T-helper 1 cell treated with Interleukin-12 subunit alpha and Interleukin-12 subunit beta and Interleukin-4 antibody, amounts not matched to agents 30 μg/mL and 1 μg/mL, for 36 hours (primary cell): Measurements from ENCODE around the gene PXK.
A peak's percentile ranks its signal among the peaks of the same experiment; 100 is the strongest.
"Not testable (repeated sequence)": the region's sequence is repeated elsewhere in the genome, so short reads cannot be mapped to it uniquely, and the experiment has no call there.

ENCODE experiments used
- H3K27ac Mint-ChIP-seq: one replicate; pipeline ENCODE4 v1.8.0; 2021; ENCODE audit warnings: mild to moderate bottlenecking, mixed read lengths
- H3K27me3 Mint-ChIP-seq: one replicate; pipeline ENCODE4 v1.8.0; 2021; ENCODE audit warnings: low read depth, mixed read lengths
- H3K36me3 Mint-ChIP-seq: one replicate; pipeline ENCODE4 v1.8.0; 2021; ENCODE audit warnings: low read depth, mixed read lengths
- H3K4me1 Mint-ChIP-seq: one replicate; pipeline ENCODE4 v1.8.0; 2021; ENCODE audit warnings: low read depth, mixed read lengths
- H3K4me3 Mint-ChIP-seq: one replicate; pipeline ENCODE4 v1.8.0; 2021; ENCODE audit warnings: mild to moderate bottlenecking, moderate library complexity, mixed read lengths
- H3K9me3 Mint-ChIP-seq: one replicate; pipeline ENCODE4 v1.8.0; 2021; ENCODE audit warnings: mixed read lengths

The PXK gene

GRCh38 chr3:58421004-58421403 lies 88.3 kb downstream of the PXK start:
- no peak overlapping the region for H3K27ac Mint-ChIP-seq
- H3K27me3 Mint-ChIP-seq = no peaks in the 10 kb centered on the region
- no peaks in the 10 kb centered on the region for H3K4me1 Mint-ChIP-seq
- H3K9me3 Mint-ChIP-seq = no peaks in the 10 kb centered on the region
- H3K4me3 Mint-ChIP-seq = no peak overlapping the region
- H3K36me3 Mint-ChIP-seq = peaks cover 35% of the 10 kb centered on the region

- no peak overlapping the region for H3K4me3 Mint-ChIP-seq
- H3K36me3 Mint-ChIP-seq = peaks cover 43% of the 10 kb centered on the region
- H3K27ac Mint-ChIP-seq = no peak overlapping the region
- no peaks in the 10 kb centered on the region for H3K4me1 Mint-ChIP-seq
- no peaks in the 10 kb centered on the region for H3K27me3 Mint-ChIP-seq
- no peaks in the 10 kb centered on the region for H3K9me3 Mint-ChIP-seq
Observed at GRCh38 chr3:58422756-58423325, 90.1 kb downstream of the PXK start.

- no peaks in the 10 kb centered on the region for H3K9me3 Mint-ChIP-seq
- no peak overlapping the region for H3K27ac Mint-ChIP-seq
- peaks cover 2% of the 10 kb centered on the region for H3K4me1 Mint-ChIP-seq
- no peaks in the 10 kb centered on the region for H3K27me3 Mint-ChIP-seq
- peaks cover 59% of the 10 kb centered on the region for H3K36me3 Mint-ChIP-seq
- no peak overlapping the region for H3K4me3 Mint-ChIP-seq
Observed at GRCh38 chr3:58424613-58425012, 91.9 kb downstream of the PXK start.

GRCh38 chr3:58425782-58426181 lies 93.1 kb downstream of the PXK start:
- Mint-ChIP-seq H3K4me3 (no peak overlapping the region), H3K4me1 (peaks cover 2% of the 10 kb centered on the region), H3K36me3 (peaks cover 56% of the 10 kb centered on the region), H3K27me3 (no peaks in the 10 kb centered on the region), H3K27ac (no peak overlapping the region), H3K9me3 (no peaks in the 10 kb centered on the region)

GRCh38 chr3:58427661-58428361 lies 95.1 kb downstream of the PXK start:
- no peaks in the 10 kb centered on the region for H3K9me3 Mint-ChIP-seq
- H3K27me3 Mint-ChIP-seq = no peaks in the 10 kb centered on the region
- H3K36me3 Mint-ChIP-seq = peaks cover 57% of the 10 kb centered on the region
- H3K4me1 Mint-ChIP-seq = peaks cover 9% of the 10 kb centered on the region
- H3K4me3 Mint-ChIP-seq = no peak overlapping the region
- no peak overlapping the region for H3K27ac Mint-ChIP-seq

- H3K9me3 Mint-ChIP-seq = no peaks in the 10 kb centered on the region
- H3K4me1 Mint-ChIP-seq = peaks cover 19% of the 10 kb centered on the region
- H3K27me3 Mint-ChIP-seq = no peaks in the 10 kb centered on the region
- H3K4me3 Mint-ChIP-seq = no peak overlapping the region
- peaks cover 52% of the 10 kb centered on the region for H3K36me3 Mint-ChIP-seq
- no peak overlapping the region for H3K27ac Mint-ChIP-seq
Observed at GRCh38 chr3:58429657-58430056, 97.0 kb downstream of the PXK start.

- Mint-ChIP-seq H3K4me1 (peaks cover 19% of the 10 kb centered on the region), H3K36me3 (peaks cover 35% of the 10 kb centered on the region), H3K9me3 (no peaks in the 10 kb centered on the region), H3K27ac (peak overlapping the region; percentile 93), H3K27me3 (peaks cover 11% of the 10 kb centered on the region), H3K4me3 (peak overlapping the region; percentile 92)
Observed at GRCh38 chr3:58432905-58433304, 100.2 kb downstream of the PXK start.

GRCh38 chr3:58433400-58434167 lies 100.9 kb downstream of the PXK start, which contains the start of gene PDHB:
Gene PDHB, minus strand, starts transcription at chr3:58433832. Its CDS starts 23 bp downstream, at chr3:58433809.
- Mint-ChIP-seq H3K4me3 (peak within 1 kb of the TSS; percentile 92), H3K27me3 (peaks cover 16% of the 10 kb centered on the region), H3K4me1 (peaks cover 17% of the 10 kb centered on the region), H3K9me3 (no peaks in the 10 kb centered on the region), H3K36me3 (peaks cover 28% of the 10 kb centered on the region), H3K27ac (peak within 1 kb of the TSS; percentile 93)

GRCh38 chr3:58434168-58434504 lies 101.4 kb downstream of the PXK start:
- Mint-ChIP-seq H3K36me3 (peaks cover 23% of the 10 kb centered on the region), H3K27ac (peak overlapping the region; percentile 41)

GRCh38 chr3:58434511-58434910 lies 101.8 kb downstream of the PXK start:
- Mint-ChIP-seq H3K36me3 (peaks cover 19% of the 10 kb centered on the region), H3K27ac (no peak overlapping the region), H3K9me3 (no peaks in the 10 kb centered on the region), H3K27me3 (peaks cover 20% of the 10 kb centered on the region), H3K4me3 (no peak overlapping the region), H3K4me1 (peaks cover 17% of the 10 kb centered on the region)

More at GRCh38 chr3:58434168-58434504, 101.4 kb downstream of the PXK start:
- Mint-ChIP-seq H3K27me3 (peaks cover 20% of the 10 kb centered on the region), H3K4me3 (peak overlapping the region; percentile 92), H3K9me3 (no peaks in the 10 kb centered on the region), H3K4me1 (peaks cover 17% of the 10 kb centered on the region)

- Mint-ChIP-seq H3K36me3 (peaks cover 16% of the 10 kb centered on the region), H3K4me1 (peaks cover 17% of the 10 kb centered on the region), H3K4me3 (no peak overlapping the region), H3K27ac (no peak overlapping the region), H3K27me3 (peaks cover 20% of the 10 kb centered on the region), H3K9me3 (no peaks in the 10 kb centered on the region)
Observed at GRCh38 chr3:58434990-58435389, 102.3 kb downstream of the PXK start.

- H3K4me3 Mint-ChIP-seq, H3K27ac Mint-ChIP-seq, H3K36me3 Mint-ChIP-seq, H3K9me3 Mint-ChIP-seq, H3K4me1 Mint-ChIP-seq: not testable (repeated sequence)
- H3K27me3 Mint-ChIP-seq = peaks cover 20% of the 10 kb centered on the region
Observed at GRCh38 chr3:58437276-58437675, 104.6 kb downstream of the PXK start.

- not testable (repeated sequence) for H3K4me1 Mint-ChIP-seq, H3K27ac Mint-ChIP-seq, H3K9me3 Mint-ChIP-seq, H3K36me3 Mint-ChIP-seq, H3K4me3 Mint-ChIP-seq
- peaks cover 18% of the 10 kb centered on the region for H3K27me3 Mint-ChIP-seq
Observed at GRCh38 chr3:58440996-58441355, 108.3 kb downstream of the PXK start.

GRCh38 chr3:58441514-58442450 lies 109.1 kb downstream of the PXK start:
- no peaks in the 10 kb centered on the region for H3K4me1 Mint-ChIP-seq
- no peaks in the 10 kb centered on the region for H3K9me3 Mint-ChIP-seq
- no peak overlapping the region for H3K27ac Mint-ChIP-seq
- H3K36me3 Mint-ChIP-seq = no peaks in the 10 kb centered on the region
- H3K4me3 Mint-ChIP-seq = no peak overlapping the region
- peaks cover 16% of the 10 kb centered on the region for H3K27me3 Mint-ChIP-seq
